ENCODE measurements around the gene FBXO7. TPM values are rescaled to one million over a fixed set of nuclear protein-coding genes. Genes with fewer than 3 reads are reported as not detected.

Gene FBXO7
- total and polyA plus RNA-seq, 9 of the 15 experiments (the other 6 are each of a cell fraction or from before 2014, with no cell fraction given): 34.0 to 162 (median 85.2) TPM

- TF ChIP-seq, protein P1, sequence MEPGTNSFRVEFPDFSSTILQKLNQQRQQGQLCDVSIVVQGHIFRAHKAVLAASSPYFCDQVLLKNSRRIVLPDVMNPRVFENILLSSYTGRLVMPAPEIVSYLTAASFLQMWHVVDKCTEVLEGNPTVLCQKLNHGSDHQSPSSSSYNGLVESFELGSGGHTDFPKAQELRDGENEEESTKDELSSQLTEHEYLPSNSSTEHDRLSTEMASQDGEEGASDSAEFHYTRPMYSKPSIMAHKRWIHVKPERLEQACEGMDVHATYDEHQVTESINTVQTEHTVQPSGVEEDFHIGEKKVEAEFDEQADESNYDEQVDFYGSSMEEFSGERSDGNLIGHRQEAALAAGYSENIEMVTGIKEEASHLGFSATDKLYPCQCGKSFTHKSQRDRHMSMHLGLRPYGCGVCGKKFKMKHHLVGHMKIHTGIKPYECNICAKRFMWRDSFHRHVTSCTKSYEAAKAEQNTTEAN (CRISPR knock-in tag; IDR thresholded peaks at IDR 0.05): no peak
- TF ChIP-seq, protein P2, sequence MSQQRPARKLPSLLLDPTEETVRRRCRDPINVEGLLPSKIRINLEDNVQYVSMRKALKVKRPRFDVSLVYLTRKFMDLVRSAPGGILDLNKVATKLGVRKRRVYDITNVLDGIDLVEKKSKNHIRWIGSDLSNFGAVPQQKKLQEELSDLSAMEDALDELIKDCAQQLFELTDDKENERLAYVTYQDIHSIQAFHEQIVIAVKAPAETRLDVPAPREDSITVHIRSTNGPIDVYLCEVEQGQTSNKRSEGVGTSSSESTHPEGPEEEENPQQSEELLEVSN (IDR thresholded peaks at IDR 0.05; ENCODE audit: borderline replicate concordance in 1 of 2, extremely low read depth in 1 of 2, insufficient read depth in 1 of 2, insufficient read length in 1 of 2, low read depth in 1 of 2, low read length in 1 of 2, poor library complexity in 1 of 2, severe bottlenecking in 1 of 2): peak; percentile 78 to 81
- peak; percentile 94 for TF ChIP-seq L3MBTL2 (IDR thresholded peaks at IDR 0.05)
- TF ChIP-seq, protein P3, sequence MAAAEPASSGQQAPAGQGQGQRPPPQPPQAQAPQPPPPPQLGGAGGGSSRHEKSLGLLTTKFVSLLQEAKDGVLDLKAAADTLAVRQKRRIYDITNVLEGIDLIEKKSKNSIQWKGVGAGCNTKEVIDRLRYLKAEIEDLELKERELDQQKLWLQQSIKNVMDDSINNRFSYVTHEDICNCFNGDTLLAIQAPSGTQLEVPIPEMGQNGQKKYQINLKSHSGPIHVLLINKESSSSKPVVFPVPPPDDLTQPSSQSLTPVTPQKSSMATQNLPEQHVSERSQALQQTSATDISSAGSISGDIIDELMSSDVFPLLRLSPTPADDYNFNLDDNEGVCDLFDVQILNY (CRISPR knock-in tag; IDR thresholded peaks at IDR 0.05): no peak
- no peak for TF ChIP-seq STAT5A (IDR thresholded peaks at IDR 0.05; ENCODE audit: borderline replicate concordance, low read length)
- no peak for TF ChIP-seq MEF2A (IDR thresholded peaks at IDR 0.05; ENCODE audit: control insufficient read depth, low read depth, low read length)
- no peak for TF ChIP-seq CBX8 (IDR thresholded peaks at IDR 0.05; ENCODE audit: borderline replicate concordance, extremely low read depth, low read depth, low read length, poor library complexity, severe bottlenecking)
- TF ChIP-seq SFPQ (IDR thresholded peaks at IDR 0.05; ENCODE audit: low read depth, low read length): no peak
- peak; percentile 74; the same call in 1 of the 2 replicates for TF ChIP-seq RNF2 (IDR thresholded peaks at IDR 0.05)
- no peak for TF ChIP-seq SNRNP70 (optimal IDR thresholded peaks at IDR 0.05; ENCODE audit: low read depth, low read length)
- TF ChIP-seq ZBTB1 (CRISPR knock-in tag; IDR thresholded peaks at IDR 0.05; ENCODE audit: borderline replicate concordance, low read depth): no peak
- no peak for TF ChIP-seq ZNF778 (CRISPR knock-in tag; IDR thresholded peaks at IDR 0.05)
- TF ChIP-seq NCOR1 (IDR thresholded peaks at IDR 0.05): no peak
- no peak for TF ChIP-seq GATAD2B (IDR thresholded peaks at IDR 0.05; ENCODE audit: borderline replicate concordance)
- no peak for TF ChIP-seq KDM2B (CRISPR knock-in tag; IDR thresholded peaks at IDR 0.05)
- peak; percentile 63; the same call in 1 of the 2 replicates for TF ChIP-seq ZNF263 (CRISPR knock-in tag; IDR thresholded peaks at IDR 0.05; ENCODE audit: borderline replicate concordance)
- no peak for TF ChIP-seq SIRT6 (IDR thresholded peaks at IDR 0.05; ENCODE audit: low read depth, low read length)
- TF ChIP-seq ZNF707 (CRISPR knock-in tag; conservative IDR thresholded peaks at IDR 0.05): no peak
- no peak for TF ChIP-seq FOXJ3 (CRISPR knock-in tag; IDR thresholded peaks at IDR 0.05)
- TF ChIP-seq, protein P4, sequence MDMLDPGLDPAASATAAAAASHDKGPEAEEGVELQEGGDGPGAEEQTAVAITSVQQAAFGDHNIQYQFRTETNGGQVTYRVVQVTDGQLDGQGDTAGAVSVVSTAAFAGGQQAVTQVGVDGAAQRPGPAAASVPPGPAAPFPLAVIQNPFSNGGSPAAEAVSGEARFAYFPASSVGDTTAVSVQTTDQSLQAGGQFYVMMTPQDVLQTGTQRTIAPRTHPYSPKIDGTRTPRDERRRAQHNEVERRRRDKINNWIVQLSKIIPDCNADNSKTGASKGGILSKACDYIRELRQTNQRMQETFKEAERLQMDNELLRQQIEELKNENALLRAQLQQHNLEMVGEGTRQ (CRISPR knock-in tag; IDR thresholded peaks at IDR 0.05): peak; percentile 88
- TF ChIP-seq TAF15 (IDR thresholded peaks at IDR 0.05; ENCODE audit: low read depth, low read length): no peak
Measured at GRCh38 chr22:32531931-32532819, 57.6 kb downstream of the FBXO7 start (continued).
